Choroid plexus epithelial cell (primary cell): Measurements from ENCODE around the gene LSP1.

Source experiments
- DNase-seq: peaks from one replicate; pipeline ENCODE4 v3.0.0-alpha.2; 2010; ENCODE audit warnings: low read depth
- H3K4me3 ChIP-seq: 2 replicates; pipeline ENCODE4 v1.5.1; 2011; ENCODE audit warnings: low read depth, mild to moderate bottlenecking, control low read depth, low read length, moderate library complexity
- TF ChIP-seq, protein P1 (sequence below): conservative IDR thresholded peaks from 2 replicates; pipeline ENCODE4 v1.5.1; 2011; ENCODE audit warnings: low read depth, mild to moderate bottlenecking, control low read depth, inconsistent platforms, low read length, moderate library complexity

The LSP1 gene

DNA sequence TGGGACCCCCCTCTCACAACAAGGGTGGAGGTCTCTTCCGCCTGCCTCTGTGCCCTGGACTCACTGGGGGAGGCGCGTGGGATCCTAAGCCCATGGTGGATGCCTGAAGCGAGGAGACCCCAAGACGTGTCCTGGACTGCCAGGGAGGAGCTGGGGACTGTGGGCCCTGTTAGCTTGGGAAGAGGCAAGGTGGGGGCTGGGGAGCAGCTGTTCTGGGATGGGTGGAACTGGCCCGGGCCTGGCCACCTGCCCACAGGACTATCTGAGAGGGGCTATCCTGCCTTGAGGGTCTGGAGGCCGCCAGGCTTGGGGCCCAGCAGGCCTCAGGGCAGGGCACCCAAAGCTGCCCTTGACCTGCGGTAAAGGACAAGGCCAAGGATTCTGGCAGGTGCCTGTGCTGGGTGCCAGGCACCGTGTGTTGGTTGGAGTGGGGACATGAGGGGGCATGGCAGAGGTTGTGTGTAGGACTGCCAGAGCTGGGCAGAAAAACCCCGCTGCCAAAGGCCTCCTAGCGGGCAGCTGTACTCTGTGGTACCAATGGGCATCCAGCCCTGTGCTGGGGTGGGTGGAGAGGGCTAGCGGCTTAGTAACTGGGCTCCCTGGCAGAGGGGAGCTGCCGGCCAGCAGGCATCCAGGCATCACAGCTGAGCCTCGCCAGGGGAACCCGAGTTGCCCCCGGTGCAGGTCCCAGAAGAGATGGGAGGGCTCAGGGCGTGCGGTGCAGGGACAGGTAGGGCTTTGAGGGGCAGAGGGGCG lies 670 bp downstream of the LSP1 start:
- no peak for DNase-seq
- H3K4me3 ChIP-seq = no peak overlapping the region
- TF ChIP-seq, protein P1, sequence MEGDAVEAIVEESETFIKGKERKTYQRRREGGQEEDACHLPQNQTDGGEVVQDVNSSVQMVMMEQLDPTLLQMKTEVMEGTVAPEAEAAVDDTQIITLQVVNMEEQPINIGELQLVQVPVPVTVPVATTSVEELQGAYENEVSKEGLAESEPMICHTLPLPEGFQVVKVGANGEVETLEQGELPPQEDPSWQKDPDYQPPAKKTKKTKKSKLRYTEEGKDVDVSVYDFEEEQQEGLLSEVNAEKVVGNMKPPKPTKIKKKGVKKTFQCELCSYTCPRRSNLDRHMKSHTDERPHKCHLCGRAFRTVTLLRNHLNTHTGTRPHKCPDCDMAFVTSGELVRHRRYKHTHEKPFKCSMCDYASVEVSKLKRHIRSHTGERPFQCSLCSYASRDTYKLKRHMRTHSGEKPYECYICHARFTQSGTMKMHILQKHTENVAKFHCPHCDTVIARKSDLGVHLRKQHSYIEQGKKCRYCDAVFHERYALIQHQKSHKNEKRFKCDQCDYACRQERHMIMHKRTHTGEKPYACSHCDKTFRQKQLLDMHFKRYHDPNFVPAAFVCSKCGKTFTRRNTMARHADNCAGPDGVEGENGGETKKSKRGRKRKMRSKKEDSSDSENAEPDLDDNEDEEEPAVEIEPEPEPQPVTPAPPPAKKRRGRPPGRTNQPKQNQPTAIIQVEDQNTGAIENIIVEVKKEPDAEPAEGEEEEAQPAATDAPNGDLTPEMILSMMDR = no peak

DNA sequence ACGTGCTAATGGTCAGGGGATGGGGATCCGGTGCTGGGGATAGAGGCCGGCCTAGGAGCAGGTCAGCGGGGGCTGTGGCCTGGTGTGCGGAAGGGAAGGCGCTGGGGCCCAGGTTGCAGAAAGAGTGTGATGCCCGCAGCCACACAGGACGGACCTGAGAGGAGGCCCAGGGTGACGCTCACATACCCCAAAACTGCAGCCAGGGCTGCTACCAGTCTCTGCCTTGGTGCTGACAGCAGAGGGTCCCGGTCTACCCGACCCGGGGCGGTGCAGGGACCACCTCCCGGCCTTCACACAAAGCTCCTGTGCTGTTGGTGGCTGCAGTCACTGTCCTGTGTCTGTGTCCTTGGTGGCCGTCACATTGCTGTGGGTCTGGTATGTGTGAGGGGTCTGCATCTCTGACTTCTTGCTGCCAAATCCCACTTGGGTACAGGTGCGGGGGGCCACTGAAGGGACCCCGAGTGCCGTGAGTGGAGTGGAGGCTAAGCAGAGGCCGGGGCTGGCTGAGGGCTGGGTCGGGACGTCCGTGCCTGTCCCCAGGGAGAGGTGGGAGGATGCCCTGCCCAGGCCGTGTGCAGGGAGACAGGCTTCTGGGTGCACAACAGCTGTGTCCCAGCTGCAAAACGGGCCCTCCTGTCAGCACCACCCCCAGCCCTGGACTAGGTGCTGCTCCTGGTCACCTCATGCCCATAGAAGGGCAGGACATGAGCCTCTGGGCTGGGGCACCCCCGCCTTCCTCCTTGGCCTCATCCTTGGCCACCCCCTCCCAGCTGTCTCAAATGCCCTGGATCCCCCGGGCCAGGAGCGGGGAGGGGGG lies 1.5 kb downstream of the LSP1 start:
- no peak for DNase-seq
- TF ChIP-seq, protein P1 = no peak
- H3K4me3 ChIP-seq = no peak overlapping the region

DNA sequence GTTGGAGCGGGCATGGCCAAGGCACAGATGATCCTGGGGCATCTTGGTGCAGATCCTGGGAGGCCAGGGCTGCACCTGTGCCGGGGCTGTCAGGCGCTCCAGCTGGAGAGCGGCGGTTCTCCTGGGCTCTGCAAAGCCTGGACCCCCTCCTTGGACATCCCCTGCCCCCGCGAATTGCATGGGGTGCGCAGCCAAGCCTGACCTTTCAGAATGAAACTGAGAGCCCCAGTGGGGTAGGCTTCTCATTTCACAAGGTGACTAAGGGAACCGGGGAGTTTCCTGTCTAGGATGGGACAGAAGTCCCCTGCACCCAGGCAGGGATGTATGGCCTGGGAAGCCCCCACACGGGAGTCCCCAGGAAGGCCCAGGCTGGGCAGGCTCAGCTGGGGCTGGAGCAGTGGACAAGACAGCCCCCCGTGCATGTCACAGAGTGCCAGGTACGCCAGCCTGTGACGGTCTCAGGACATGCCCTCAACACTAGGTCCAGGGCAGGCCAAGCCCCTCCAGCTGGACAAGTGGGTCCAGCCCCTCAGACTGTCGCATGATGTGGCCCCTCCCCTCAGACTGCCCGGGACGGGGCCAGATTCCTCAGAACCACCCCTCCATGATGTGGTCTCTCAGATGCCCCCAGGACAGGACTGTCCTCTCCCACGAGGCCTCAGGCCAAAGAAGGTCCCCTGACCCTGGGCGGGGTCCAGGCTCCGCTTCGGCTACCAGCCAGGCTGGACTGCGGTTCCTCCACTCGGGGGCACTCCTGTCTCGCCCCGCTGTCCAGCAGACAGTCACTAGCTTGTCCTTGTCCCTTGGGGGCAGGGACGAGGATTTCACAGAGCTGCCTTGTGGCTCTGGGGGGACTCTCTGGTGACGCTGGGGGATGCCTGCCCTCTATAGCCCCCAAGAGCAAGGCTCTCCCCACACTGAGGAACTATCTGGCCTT lies 2.3 kb downstream of the LSP1 start:
- no peak for DNase-seq
- TF ChIP-seq, protein P1 = no peak
- no peak overlapping the region for H3K4me3 ChIP-seq

DNA sequence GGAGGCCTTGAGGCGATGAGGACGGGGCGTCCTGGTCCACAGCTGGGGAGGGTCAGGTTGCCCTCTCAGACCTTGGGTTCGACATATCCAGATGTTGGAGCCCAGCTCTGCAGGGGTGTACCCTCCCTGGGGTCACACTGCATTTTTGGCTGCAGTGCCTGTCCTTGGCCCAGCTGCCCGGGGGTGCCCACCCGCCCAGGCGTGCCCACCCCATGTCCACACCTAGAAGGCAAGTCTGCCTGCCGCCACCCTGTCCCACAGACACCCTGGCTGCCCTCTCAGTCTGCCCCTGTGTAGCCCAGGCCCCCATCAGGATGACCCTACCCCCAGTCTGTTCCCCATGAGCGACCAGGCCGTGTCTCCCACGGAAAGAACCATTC lies 3.0 kb downstream of the LSP1 start:
- DNase-seq = no peak
- H3K4me3 ChIP-seq = no peak overlapping the region
- TF ChIP-seq, protein P1 = no peak

DNA sequence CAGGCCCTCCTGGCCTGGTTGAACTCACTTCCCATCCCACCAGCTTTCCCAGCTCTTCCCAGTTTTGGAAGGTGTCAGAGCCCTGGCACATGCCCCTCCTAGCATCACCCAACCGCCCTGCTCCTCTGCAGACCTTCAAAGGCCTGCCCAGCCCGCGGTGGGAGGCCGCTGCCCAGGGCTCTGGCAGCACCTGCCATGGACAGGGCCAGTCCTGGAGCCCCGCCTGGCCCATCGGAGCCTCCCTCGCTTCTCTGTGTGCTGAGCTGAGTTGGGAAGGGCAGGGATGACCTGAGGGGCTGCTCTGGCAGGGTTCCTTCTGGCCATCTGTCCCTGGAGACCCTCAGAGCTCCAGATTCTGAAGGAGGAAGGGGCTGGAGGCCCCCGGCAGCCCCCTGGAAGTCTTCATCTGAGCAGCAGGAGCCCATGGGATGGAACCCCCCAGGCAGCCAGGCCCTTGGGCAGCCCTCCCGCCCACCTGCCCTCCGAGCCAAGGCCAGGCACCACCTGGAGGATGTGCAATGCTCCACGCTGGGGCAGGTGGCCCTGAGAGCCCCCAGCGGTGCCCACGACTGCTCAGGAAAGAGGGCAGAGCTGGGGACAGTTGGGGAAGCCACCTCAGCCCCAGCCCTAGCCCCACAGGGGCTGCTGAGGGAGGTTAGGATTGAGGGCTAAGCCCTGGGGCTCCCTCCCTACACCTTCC lies 3.6 kb downstream of the LSP1 start:
- DNase-seq = no peak
- no peak overlapping the region for H3K4me3 ChIP-seq
- TF ChIP-seq, protein P1 = no peak

DNA sequence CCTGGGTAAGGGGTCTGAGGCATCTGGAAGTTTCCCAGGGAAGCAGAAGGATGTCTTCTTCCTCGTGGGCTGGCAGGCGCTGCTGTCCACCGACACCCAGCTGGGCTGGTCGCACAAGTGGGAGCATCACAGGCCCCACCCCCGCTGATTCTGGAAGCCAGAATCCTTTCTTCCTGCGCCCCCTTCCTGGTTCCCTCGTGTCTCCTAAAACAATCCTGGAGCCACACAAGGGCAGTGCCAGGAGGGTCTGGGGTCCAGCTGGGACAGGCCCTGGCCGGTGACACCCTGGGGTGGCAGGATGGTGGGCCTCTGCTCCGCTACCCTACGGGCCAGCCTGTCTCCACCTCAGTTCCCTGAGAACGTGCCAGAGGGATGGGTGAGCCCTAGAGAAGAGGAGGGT lies 4.2 kb downstream of the LSP1 start:
- DNase-seq = no peak
- no peak overlapping the region for H3K4me3 ChIP-seq

More for the DNA sequence above, 4.2 kb downstream of the LSP1 start:
- TF ChIP-seq, protein P1 = no peak
